ENCODE results near the gene RNF224. TPM values are rescaled to one million over a fixed set of nuclear protein-coding genes. Genes with fewer than 3 reads are reported as not detected.

The RNF224 gene
- total RNA-seq, 1 experiment from 2014 or later = not detected

DNA sequence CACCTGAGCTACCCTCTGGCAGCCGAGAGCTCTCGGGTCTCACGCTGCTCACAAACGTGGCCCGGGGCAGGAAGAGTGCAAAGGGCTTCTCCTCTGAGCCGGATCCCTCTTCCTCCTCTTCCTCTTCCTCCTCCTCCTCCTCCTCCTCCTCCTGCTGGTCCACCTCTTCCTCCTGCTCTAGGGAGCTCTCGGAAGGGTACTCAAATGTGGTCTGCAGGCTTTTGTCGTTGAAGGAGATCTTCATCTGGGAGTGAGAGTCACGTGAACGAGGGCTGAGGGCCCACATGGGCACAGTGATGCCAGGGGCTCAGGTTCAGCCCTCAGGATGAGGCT is 34.9 kb upstream of the RNF224 start:
- ChIA-PET POLR2A (ENCODE audit: low non-redundant PET) (interaction anchor here (0.7 kb wide), 1 partner anchor 126 kb away, joined by 3 read pairs; no protein-coding TSS in a partner anchor), CTCF (no interaction called here)
- BruUV-seq (replicated peaks) = no TSS peak
- Histone ChIP-seq H3K27ac (ENCODE audit: low read depth, low read length, poor library complexity, severe bottlenecking) (no peak overlapping the region), H3K4me3 (ENCODE audit: low read depth, low read length, poor library complexity, severe bottlenecking) (no peak overlapping the region), H3K27me3 (replicated peaks; ENCODE audit: insufficient read depth, low read depth, low read length, poor library complexity) (no peaks in the 10 kb centered on the region), H3K9me3 (ENCODE audit: low read depth, low read length, poor library complexity, severe bottlenecking) (no peaks in the 10 kb centered on the region), H3K4me1 (ENCODE audit: insufficient read depth, low read length, poor library complexity, severe bottlenecking) (peaks cover 5% of the 10 kb centered on the region), H3K36me3 (ENCODE audit: insufficient read depth, low read length, poor library complexity, severe bottlenecking) (peaks cover 2% of the 10 kb centered on the region)
- no peak for DNase-seq (ENCODE audit: low spot score)
- TF ChIP-seq, protein P1, sequence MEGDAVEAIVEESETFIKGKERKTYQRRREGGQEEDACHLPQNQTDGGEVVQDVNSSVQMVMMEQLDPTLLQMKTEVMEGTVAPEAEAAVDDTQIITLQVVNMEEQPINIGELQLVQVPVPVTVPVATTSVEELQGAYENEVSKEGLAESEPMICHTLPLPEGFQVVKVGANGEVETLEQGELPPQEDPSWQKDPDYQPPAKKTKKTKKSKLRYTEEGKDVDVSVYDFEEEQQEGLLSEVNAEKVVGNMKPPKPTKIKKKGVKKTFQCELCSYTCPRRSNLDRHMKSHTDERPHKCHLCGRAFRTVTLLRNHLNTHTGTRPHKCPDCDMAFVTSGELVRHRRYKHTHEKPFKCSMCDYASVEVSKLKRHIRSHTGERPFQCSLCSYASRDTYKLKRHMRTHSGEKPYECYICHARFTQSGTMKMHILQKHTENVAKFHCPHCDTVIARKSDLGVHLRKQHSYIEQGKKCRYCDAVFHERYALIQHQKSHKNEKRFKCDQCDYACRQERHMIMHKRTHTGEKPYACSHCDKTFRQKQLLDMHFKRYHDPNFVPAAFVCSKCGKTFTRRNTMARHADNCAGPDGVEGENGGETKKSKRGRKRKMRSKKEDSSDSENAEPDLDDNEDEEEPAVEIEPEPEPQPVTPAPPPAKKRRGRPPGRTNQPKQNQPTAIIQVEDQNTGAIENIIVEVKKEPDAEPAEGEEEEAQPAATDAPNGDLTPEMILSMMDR (conservative IDR thresholded peaks at IDR 0.05; ENCODE audit: low read depth, low read length) = no peak
- no peak for TF ChIP-seq EZH2 (IDR thresholded peaks at IDR 0.05; ENCODE audit: borderline replicate concordance, low read depth, low read length, poor library complexity, severe bottlenecking)
- intact Hi-C loops (cut with micrococcal nuclease; ENCODE audit: unreplicated experiment) = no loop called here

DNA sequence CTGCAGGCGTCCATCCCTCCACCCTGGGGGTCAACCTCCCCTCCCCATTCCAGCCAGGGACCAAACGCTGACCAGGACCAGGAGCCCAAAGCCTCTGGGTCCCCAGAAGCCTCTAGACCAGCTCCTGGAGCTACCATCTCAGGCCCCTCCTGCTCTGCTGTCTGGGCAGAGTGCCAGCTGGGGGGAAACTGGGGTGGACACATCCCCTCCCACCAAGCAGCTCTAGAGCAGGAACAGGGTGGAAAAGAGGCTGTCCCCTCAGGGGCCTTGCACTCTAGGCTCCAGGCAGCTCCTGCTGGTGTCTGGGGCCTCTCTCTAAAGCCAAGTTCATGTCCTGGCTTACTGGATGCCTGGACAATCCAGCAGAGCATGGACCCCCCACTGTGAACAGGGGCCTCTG is 34.4 kb upstream of the RNF224 start:
- no peak overlapping the region for H3K27ac ChIP-seq (ENCODE audit: low read depth, low read length, poor library complexity, severe bottlenecking)
- TF ChIP-seq, protein P1 (conservative IDR thresholded peaks at IDR 0.05; ENCODE audit: low read depth, low read length) = no peak
- no peak for TF ChIP-seq EZH2 (IDR thresholded peaks at IDR 0.05; ENCODE audit: borderline replicate concordance, low read depth, low read length, poor library complexity, severe bottlenecking)
- H3K9me3 ChIP-seq (ENCODE audit: low read depth, low read length, poor library complexity, severe bottlenecking) = no peaks in the 10 kb centered on the region
- intact Hi-C loops (cut with micrococcal nuclease; ENCODE audit: unreplicated experiment) = no loop called here
- peaks cover 4% of the 10 kb centered on the region for H3K4me1 ChIP-seq (ENCODE audit: insufficient read depth, low read length, poor library complexity, severe bottlenecking)
- H3K27me3 ChIP-seq (replicated peaks; ENCODE audit: insufficient read depth, low read depth, low read length, poor library complexity) = no peaks in the 10 kb centered on the region
- no peak overlapping the region for H3K4me3 ChIP-seq (ENCODE audit: low read depth, low read length, poor library complexity, severe bottlenecking)
- peaks cover 2% of the 10 kb centered on the region for H3K36me3 ChIP-seq (ENCODE audit: insufficient read depth, low read length, poor library complexity, severe bottlenecking)
- no TSS peak for BruUV-seq (replicated peaks)
- CTCF ChIA-PET = no interaction called here
- POLR2A ChIA-PET (ENCODE audit: low non-redundant PET) = no interaction called here
- no peak for DNase-seq (ENCODE audit: low spot score)

DNA sequence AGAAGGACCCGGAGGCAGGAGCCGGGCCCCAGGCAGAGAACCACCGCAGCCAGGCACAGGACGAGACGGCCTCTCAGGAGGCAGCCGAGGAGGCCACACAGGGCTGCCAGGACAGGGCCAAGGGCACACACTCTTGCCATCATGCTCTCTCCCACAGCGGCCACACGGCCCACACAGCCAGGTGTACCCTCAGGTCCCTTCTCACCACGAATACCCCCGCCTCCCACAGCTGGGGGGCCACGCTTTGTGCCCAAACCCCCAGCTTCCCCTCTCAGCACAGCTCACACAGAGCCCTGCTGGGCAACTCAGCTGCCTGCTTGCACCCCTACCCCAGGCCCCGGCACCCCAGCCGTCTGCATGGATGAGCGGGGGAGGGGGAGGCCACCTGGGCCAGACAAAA is 33.5 kb upstream of the RNF224 start:
- Histone ChIP-seq H3K4me1 (ENCODE audit: insufficient read depth, low read length, poor library complexity, severe bottlenecking) (peaks cover 6% of the 10 kb centered on the region), H3K9me3 (ENCODE audit: low read depth, low read length, poor library complexity, severe bottlenecking) (no peaks in the 10 kb centered on the region), H3K36me3 (ENCODE audit: insufficient read depth, low read length, poor library complexity, severe bottlenecking) (peaks cover 2% of the 10 kb centered on the region), H3K27me3 (replicated peaks; ENCODE audit: insufficient read depth, low read depth, low read length, poor library complexity) (no peaks in the 10 kb centered on the region), H3K27ac (ENCODE audit: low read depth, low read length, poor library complexity, severe bottlenecking) (no peak overlapping the region), H3K4me3 (ENCODE audit: low read depth, low read length, poor library complexity, severe bottlenecking) (no peak overlapping the region)
- POLR2A ChIA-PET (ENCODE audit: low non-redundant PET) = no interaction called here
- intact Hi-C loops (cut with micrococcal nuclease; ENCODE audit: unreplicated experiment) = no loop called here
- CTCF ChIA-PET = no interaction called here
- TF ChIP-seq, protein P1 (conservative IDR thresholded peaks at IDR 0.05; ENCODE audit: low read depth, low read length) = no peak
- no peak for TF ChIP-seq EZH2 (IDR thresholded peaks at IDR 0.05; ENCODE audit: borderline replicate concordance, low read depth, low read length, poor library complexity, severe bottlenecking)
- BruUV-seq (replicated peaks) = no TSS peak
- no peak for DNase-seq (ENCODE audit: low spot score)

Measured in A673 (cell line).